HG03025 (cell line): ENCODE data around the gene CDK2.
A peak's percentile ranks its signal among the peaks of the same experiment; 100 is the strongest.
"Not testable (repeated sequence)": the region's sequence is repeated elsewhere in the genome, so short reads cannot be mapped to it uniquely, and the experiment has no call there.

ENCODE experiments used
- ATAC-seq: cut with Tn5 transposase; IDR thresholded peaks from one replicate; pipeline ENCODE4 v1.9.1; 2021; ENCODE audit warnings: mild to moderate bottlenecking, moderate library complexity; ENCODE audit not compliant: unreplicated experiment, low FRiP score

CDK2 gene

DNA sequence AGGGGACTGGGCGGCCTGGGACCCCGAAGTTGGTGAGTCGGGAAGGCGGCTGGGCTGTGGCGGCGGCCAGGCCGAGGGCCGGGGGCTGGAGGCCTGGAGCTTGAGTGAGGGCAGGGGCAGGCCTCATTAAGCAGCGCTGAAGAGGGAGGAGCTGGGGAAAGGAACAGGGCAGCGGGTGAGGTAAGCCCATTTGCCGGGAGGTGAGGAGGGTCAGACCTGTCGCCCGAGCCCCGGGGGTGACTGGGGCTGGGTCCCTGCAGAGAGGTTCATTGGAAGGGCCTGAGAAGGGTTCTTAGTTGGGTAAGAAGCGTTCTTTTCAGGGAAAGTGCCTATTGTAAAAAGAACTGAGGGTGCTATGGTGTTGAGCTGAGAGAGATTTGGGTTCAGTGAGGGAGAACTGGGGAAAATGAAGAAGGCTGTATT lies 7.7 kb downstream of the CDK2 start:
- peak; percentile 16 for ATAC-seq

DNA sequence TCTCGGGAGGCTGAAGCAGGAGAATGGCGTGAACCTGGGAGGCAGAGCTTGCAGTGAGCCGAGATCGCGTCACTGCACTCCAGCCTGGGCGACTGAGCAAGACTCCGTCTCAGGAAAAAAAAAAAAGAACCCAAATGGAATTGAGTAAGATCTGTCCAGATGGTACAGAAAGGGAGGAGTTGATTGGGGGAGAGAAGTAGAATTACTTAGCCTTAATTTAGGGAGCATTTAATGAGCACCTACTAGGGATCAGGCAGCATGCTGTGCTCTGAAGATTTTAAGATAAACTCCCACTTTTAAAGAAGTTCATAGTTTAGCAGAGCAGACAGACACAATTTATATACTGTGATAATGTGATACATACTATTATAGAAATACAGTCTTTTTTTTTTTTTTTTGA lies 11.8 kb downstream of the CDK2 start:
- ATAC-seq, result no peak

DNA sequence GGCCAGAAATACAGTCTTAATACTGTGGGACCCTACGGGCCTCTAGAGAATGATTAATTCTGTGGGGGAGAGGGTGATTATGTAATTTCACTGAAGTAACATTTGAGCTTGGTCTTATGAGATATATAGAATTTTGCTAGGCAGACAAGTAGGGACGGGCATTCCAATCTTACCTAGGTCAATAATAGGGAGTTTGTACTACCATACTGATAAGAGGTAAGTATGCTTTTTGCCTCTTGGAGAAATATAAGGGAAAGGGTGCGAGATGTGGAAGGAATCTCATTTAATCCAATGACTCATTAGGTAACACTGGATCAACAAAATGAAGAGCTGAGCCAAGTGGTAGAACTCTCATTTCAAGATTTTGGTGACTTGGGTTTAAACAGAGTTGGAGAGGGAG lies 12.4 kb downstream of the CDK2 start:
- ATAC-seq, result no peak

DNA sequence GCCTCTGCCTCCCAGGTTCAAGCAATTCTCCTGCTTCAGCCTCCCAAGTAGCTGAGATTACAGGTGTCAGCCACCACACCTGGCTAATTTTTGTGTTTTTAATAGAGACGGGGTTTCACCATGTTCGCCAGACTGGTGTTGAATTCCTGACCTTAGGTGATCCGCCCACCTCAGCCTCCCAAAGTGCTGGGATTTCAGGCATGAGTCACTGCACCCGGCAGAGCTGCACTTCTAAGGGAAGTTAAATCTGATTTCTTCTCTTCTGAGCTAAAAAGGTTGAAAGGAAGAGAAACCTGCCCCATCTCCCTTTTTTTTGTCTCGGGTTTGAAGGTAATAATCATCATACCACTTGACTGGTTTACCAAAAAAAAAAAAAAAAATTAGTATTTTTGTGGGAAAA lies 15.3 kb downstream of the CDK2 start:
- not testable (repeated sequence) for ATAC-seq

DNA sequence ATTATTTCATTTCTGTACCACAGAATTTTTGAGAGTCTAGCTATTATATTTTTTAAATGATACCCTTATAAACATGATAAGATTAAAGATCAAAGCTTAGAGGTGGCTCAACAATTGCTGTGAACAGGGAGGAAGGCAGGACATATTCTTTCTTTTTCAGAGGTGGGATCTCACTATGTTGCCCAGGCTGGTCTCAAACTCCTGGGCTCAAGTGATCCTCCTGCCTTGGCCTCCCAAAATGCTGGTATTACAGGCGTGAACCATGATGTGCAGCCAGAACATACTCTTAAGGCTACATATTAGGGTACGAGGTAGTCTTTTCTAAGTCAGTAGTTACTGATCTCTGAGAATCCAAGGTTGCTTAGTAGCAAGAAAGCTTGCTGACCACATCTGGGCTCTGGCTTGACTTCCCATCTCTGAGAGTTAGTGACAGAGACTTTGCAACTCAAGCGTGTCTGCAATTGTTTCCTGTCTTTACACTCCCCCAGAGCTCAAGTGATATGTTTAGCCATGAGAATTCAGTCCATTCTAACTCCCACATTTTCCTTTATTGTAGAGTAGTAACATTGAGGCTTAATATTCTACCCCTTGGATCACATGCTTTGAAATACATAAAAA lies 15.8 kb downstream of the CDK2 start:
- ATAC-seq, result peak; percentile 53

DNA sequence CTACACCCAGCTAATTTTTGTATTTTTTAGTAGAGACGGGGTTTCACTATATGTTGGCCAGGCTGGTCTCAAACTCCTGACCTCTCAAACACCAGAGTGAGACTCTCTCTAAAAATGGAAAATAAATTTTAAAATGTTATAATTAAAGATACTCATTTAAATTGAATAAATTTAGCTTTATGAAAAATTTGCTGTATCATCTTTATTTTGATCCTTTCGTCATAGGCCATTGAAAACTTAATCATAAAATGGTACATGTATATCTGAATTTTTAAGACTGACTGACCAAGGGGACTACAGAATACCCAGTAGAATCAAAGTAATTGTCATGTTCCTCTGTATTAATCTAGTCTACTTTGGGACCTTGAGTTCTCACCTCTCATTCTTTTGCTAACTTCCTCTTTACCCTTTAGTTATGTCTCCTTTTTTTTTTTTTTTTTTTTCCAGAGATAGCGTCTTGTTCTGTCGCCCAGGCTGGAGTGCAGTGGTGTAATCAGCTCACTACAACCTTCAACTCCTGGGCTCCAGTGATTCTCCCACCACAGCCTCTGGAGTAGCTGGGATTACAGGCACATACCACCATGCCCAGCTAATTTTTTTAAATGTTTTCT lies 16.7 kb downstream of the CDK2 start:
- no peak for ATAC-seq

DNA sequence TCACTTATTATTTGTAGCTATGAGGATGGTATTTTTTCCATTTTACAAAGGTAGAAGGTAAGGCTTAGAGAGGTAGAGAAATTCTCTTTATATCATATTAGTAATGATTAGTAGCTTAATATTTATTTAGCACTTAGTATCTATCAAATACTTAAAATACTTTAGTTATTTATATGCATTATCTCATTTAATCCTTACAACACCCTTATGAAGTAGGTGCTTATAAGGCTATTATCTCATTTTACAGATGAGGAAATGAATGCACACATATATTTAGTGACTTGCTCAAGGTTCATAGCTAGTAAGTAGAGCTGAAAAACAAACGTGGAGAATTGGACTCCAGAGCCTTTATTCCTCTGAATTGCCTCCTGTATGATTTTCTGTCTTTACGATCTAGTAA lies 18.2 kb downstream of the CDK2 start:
- ATAC-seq, result no peak

DNA sequence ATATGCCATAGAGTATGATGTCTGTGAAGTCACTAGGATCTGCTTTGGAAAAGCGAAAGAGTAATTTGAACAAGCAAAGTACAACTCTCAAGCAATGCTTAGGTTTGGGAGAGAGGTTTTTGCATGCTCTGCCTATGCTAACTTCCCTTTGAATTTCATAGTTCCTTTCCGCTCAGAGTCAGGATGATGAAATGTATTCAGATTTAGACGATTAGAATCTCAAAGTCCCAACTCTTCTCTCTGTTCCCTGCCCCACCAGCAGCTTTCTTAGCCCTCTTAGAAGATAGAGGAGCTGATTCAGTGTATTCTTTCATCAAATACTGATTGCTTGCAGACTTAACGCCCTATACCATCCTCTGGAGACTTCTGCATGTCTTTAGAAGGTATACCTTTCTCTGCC lies 18.7 kb downstream of the CDK2 start:
- ATAC-seq, result no peak

DNA sequence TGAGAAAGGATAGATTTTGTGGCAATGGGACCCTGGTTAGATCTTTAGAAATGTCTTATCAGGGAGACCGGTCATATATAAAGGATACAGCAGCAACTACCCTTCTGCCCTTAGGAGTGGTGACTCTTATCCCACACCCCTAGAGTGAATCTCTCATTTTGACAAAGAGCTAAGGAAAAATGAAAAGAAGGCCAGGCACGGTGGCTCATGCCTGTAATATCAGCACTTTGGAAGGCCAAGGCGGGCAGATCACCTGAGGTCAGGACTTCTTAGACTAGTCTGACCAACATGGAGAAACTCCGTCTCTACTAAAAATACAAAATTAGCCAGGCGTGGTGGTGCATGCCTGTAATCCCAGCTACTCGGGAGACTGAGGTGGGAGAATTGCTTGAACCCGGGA lies 19.3 kb downstream of the CDK2 start:
- not testable (repeated sequence) for ATAC-seq

DNA sequence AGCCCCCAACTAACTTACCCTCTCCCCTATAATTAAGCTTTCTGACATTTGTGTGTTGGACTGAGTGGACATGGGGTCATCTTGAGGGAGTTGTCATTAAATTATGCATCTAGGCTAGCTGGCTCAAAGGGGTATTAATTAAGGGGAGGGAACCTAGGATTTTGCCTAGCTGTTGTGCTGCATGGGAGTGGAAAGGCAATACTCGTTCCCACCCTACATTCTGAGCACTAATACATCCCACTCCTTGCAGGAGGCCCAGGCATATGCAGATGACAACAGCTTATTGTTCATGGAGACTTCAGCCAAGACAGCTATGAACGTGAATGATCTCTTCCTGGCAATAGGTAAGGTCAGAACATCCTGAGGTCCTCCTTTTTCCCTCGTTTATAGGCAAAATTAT lies 24.5 kb downstream of the CDK2 start:
- no peak for ATAC-seq

DNA sequence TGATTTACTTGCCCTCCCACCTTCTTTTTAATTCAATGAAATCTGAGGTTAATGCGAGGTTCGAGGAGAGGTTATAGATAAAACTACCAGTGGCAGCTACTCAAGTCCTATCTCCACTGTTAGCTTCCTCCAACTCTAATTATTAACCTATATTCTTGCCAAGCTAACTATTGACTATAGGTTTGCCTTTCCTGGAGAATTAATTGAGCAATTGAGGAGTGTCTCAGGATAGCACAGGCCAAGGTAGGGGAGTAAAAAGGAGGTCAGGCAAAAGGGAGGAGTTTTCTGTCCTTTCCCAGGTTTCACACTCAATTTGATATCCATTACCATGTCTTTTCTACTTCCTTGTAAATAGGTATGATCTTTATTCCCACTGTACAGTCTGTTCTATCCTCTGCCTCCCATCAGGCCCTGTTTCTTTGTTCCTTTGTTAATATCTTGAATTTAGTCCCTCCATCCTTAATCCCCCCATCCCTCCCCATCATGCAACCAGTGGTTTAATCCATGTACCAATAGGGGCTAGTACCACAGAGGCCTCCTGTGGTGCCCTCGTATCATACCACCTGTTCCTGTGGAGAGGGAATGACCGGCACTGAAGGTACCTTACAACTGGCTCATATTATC lies 26.7 kb downstream of the CDK2 start:
- ATAC-seq, result no peak

DNA sequence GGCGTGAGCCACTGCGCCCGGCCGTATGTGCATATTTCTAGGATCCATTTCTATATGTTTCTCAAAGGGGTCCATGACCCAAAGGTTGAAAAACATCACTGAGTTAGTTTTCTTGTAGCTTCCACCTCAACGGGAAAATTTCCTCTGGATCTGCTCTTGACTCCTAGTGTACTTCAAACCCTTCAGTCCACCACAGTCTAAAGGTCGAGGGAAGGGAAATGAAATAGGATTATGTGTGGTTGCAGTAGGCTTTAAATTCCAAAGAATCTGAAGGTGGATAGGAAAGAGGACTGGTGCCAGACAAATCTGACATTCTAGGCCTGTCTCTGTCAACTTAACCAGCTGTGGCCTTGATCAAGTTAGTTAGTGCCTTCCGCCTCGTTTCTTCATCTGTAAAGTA lies 28.7 kb downstream of the CDK2 start:
- no peak for ATAC-seq

DNA sequence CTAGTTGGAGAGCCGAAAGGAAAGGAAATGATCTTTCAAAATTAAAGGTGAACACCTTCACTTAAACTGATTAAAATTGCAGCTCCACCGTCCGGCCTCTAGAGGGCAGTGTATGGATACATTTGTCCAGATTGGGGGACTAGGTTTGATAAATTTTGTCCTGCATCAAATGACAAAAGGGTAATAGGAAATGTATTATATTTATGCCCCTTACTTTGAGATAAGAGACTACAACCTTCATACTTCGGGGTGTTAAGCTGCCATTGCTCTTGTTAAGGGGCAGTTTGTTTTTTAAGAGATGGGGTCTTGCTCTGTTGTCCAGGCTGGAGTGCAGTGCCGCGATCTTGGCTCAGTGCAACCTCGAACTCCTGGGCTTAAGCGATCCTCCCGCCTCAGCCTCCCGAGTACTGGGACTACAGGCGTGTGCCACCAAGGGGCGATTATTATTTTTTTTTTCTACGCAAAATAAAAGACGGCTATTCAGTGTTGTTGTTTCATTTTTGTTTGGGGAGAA lies 29.6 kb downstream of the CDK2 start:
- ATAC-seq, result no peak

DNA sequence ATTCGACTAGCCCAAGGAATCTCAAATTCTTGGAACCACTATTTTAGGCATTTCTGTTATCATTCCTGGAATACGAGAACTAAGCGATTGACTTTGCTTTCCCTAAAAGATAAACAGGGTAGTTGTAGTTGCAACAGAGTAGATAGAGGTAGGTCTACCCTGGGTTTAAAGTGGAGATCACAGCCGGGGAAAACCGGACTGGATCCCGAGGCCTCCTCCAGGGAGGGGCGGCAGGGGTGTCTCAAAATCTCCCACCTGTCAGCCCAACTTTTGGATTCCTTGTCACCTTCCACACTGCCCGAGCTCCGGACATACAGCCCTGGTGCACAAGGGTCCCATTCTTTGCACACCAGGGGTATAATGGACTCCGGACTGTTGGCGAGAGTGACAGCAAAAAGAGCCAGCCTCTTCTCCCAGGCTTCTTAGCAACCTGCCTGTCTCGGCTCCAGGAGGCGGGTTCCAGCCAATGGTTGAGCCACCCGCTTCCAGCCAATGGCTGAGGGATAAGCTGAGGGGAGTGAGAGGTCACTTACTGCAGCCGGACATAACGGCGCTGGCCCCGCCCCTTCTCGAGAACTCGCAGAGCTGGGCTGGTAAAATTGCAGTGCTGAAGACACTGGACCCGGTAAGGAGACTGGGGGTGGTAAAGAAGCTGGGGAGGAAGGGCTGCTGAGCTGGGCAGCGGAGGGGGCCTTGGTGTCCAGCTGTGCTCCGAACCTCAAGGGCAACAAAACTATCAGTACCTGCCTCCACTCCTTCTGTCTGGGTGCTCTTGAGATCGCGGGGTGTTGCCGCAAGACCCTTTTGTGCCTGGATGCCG lies 30.3 kb downstream of the CDK2 start, which contains the start of gene SUOX:
SUOX (plus strand) TSS at position 562 of the 820 bp plus-strand sequence. CDS start 4,946 bp downstream, outside the sequence.
- ATAC-seq, result peak; percentile 95

DNA sequence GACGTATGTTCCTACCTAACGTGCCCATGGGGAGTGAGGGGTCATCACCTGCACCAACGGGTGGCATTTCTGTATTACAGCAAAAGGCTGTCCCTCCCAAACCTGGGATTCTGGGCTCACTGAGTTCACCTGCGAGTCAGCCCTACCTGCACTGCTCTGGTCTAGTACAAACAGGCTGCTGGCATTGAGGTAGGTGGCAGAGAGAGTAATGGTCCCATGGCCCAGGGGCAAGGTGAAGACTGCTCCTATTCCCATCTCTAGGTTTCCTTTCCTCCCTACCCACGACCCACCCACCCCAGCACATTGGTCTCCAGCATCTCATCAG lies 30.9 kb downstream of the CDK2 start:
- ATAC-seq, result peak; percentile 5

DNA sequence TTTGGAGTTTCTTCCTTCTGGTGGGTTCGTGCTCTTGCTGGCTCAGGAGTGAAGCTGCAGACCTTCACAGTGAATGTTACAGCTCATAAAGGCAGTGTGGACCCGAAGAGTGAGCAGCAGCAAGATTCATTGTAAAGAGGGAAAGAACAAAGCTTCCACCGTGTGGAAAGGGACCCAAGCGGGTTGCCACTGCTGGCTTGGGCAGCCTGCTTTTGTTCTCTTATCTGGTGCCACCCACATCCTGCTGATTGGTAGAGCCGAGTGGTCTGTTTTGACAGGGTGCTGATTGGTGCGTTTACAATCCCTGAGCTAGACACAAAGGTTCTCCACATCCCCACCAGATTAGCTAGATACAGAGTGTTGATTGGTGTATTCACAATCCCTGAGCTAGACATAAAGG lies 32.9 kb downstream of the CDK2 start:
- ATAC-seq, result not testable (repeated sequence)

DNA sequence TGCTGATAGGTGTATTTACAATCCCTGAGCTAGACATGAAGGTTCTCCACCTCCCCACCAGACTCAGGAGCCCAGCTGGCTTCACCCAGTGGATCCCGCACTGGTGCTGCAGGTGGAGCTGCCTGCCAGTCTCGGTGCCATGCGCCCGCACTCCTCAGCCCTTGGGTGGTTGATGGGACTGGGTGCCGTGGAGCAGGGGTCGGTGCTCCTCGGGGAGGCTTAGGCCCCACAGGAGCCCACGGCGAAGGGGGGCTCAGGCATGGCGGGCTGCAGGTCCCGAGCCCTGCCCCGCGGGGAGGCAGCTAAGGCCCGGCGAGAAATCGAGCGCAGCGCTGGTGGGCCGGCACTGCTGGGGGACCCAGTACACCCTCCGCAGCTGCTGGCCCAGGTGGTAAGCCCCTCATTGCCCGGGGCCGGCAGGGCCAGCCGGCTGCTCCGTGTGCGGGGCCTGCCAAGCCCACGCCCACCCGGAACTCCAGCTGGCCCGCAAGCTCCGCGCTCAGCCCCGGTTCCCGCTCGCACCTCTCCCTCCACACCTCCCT lies 33.4 kb downstream of the CDK2 start:
- not testable (repeated sequence) for ATAC-seq

DNA sequence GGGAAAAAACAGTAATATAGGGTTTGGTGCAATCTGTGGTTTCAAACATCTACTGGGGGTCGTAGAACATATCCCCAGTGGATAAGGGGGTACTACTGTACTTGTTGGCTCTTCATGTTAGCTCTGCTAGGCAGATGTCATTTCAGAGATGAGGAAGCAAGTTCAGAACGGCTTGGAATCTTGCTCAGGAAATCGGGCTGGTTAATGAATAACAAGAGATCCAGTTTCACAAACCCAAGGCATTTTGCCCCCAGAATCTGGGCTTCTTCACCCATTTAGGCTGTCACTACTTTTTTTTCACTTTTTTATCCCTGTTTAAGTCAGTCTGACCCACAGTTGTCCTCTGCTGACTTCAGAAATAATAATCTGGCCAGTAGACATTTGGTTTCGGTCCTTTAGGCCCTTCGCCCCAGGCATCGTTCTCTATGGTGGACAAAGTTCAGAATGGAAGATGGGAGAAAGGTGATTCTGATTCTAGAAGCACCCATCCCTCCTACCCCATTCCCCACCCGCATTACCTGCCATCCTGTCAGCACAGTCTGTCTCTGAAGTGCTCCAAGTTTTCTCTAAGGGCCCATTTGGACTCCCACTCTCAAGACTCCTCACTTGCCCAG lies 35.0 kb downstream of the CDK2 start:
- ATAC-seq, result no peak

DNA sequence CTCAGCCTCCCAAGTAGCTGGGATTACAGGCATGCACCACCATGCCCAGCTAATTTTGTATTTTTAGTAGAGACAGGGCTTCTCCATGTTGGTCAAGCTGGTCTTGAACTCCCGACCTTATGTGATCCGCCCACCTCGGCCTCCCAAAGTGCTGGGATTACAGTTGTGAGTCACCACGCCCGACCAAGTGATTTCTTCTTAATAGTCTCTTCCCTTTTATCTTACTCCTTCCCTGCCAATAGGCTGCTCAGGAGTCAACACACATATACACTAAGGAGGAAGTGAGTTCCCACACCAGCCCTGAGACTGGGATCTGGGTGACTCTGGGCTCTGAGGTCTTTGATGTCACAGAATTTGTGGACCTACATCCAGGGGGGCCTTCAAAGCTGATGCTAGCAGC lies 36.7 kb downstream of the CDK2 start:
- not testable (repeated sequence) for ATAC-seq

DNA sequence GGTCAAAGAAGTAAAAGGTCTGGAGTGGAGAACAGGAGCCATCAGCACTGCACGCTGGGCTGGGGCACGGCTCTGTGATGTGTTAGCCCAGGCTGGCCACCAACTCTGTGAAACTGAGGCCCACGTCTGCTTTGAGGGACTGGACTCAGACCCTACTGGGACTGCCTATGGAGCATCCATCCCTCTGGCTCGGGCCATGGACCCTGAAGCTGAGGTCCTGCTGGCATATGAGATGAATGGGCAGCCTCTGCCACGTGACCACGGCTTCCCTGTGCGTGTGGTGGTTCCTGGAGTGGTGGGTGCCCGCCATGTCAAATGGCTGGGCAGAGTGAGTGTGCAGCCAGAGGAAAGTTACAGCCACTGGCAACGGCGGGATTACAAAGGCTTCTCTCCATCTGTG lies 37.6 kb downstream of the CDK2 start:
- ATAC-seq, result no peak
